ENCODE results near the gene PIGBOS1. TPM values are rescaled to one million over a fixed set of nuclear protein-coding genes. Genes with fewer than 3 reads are reported as not detected.
A peak's percentile ranks its signal among the peaks of the same experiment; 100 is the strongest.

The PIGBOS1 gene
- 7.4 TPM for total RNA-seq
- long read RNA-seq, partial matches to known transcripts, result 0 of 7 reads
- long read RNA-seq, other reads (novel, unspliced or antisense), result 5 of 7 reads

- DNase-seq (ENCODE audit: low spot score), result peak; percentile 93
- intact Hi-C loops (cut with DNase I), result no loop called here
Observed at GRCh38 chr15:55318588-55319494, at the start of gene PIGBOS1, which contains the start of gene PIGB. PIGBOS1 (minus strand) TSS chr15:55319123; CDS start chr15:55317792, 1,331 bp downstream. PIGB (plus strand) TSS chr15:55319222; CDS start chr15:55319251, 29 bp downstream.

GRCh38 chr15:55366981-55367380 lies 48.1 kb upstream of the PIGBOS1 start:
- DNase-seq (ENCODE audit: low spot score), result no peak

GRCh38 chr15:55362641-55363040 lies 43.7 kb upstream of the PIGBOS1 start:
- intact Hi-C loops (cut with DNase I), result no loop called here
- no peak for DNase-seq (ENCODE audit: low spot score)

More at GRCh38 chr15:55366981-55367380, 48.1 kb upstream of the PIGBOS1 start:
- intact Hi-C loops (cut with DNase I), result no loop called here

DNA sequence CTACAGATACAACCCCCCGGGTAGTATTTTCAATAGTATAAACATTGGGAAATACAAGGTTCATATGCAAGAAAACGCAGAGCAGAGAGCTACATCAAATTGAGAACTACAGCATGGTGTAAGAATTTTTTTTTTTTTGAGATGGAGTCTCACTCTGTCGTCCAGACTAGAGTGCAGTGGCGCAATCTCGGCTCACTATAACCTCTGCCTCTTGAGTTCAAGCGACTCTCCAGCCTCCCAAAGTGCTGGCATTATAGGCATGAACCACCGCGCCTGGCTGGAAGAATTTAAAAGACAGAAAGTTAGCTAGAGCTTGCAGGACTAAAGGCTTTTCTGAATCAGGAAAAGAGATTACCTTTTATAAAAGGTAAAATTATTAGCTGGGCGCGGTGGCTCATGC lies 42.1 kb upstream of the PIGBOS1 start:
- no peak for DNase-seq (ENCODE audit: low spot score)
- intact Hi-C loops (cut with DNase I), result no loop called here

DNA sequence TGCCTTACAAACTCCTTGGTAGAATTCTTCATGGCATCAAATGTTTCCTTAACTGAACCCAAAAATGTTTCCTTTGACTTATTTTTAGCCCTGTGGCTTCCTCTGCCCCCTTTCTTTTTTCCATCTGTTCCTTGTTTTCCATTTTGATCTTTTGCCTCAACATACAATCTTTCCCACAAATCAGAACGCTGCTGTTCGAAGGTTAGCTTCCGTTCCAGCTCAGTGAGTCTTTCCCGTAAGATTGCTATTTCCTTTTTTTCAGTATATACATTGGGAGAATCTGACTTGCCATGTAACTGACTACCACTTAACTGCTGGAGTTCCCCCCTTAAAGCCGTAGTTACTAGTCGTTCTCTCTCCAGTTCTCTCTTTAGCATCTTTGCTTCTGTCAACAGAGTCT lies 41.3 kb upstream of the PIGBOS1 start:
- intact Hi-C loops (cut with DNase I), result no loop called here

DNA sequence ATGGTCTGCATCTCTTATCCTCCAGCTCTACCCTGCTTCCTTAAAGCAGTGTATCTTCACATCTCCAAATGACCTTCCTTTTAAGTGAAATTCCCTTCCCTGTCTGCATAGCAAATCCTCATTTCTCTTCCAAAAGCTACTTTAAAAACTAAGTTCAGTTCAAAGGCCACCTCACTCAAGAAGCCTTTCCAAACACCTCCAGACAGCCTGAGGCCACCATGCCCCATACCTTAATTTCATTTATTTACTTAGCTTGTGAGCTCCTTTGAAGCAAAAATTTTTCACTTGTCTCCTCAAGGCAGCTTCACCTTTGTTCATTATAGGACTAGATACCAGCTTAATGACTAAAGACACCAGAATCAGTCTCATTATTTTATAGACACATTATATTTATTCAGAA lies 39.5 kb upstream of the PIGBOS1 start:
- DNase-seq (ENCODE audit: low spot score), result no peak

More for the DNA sequence above, 41.3 kb upstream of the PIGBOS1 start:
- DNase-seq (ENCODE audit: low spot score), result no peak

DNA sequence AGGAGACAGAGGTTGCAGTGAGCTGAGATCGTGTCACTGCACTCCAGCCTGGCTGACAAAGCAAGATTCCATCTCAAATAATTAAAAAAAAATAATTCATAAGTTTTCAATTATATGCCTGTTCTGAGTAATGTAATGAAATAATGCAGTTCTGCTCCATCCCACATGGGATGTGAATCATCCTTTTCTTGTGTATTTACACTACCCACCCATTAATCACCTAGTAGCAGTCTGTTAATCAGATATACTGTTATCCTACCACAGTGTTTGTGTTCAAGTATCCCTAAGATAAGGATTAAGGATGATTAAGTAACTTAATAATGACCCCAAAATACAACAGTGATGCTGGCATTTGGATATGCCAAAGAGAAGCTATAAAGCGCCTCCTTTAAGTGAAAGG lies 38.9 kb upstream of the PIGBOS1 start:
- intact Hi-C loops (cut with DNase I), result no loop called here
- no peak for DNase-seq (ENCODE audit: low spot score)

More for the DNA sequence above, 39.5 kb upstream of the PIGBOS1 start:
- intact Hi-C loops (cut with DNase I), result no loop called here

DNA sequence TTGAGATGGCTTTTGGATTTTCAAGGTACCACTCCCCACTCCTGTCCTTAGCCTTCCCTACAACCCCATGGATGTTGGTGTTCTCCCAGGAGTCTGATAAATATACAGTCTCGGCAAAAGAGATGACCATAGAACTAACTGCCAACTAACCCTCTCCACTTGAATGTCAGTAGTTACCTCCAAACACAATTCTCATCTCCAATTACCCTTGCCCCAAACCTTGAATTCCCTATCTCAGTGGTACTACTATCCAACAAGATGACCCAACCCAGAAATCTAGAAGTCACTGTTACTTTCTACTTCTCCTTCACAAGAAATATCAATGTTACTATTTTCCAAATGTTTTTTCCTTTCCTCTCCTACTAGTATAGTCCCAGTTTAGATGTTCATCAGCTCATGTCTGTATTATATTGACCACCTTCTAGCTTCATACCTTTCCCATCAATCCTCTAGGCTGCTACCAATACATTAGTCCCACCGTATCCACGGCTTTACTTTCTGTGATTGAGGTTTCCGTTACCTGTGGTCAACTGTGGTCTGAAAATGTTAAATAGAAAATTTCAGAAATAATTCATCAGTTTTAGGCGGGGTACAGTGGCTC lies 38.2 kb upstream of the PIGBOS1 start:
- intact Hi-C loops (cut with DNase I), result no loop called here
- DNase-seq (ENCODE audit: low spot score), result no peak

- intact Hi-C loops (cut with DNase I), result no loop called here
- DNase-seq (ENCODE audit: low spot score), result no peak
Observed at GRCh38 chr15:55353025-55353424, 34.1 kb upstream of the PIGBOS1 start.

GRCh38 chr15:55349282-55349681 lies 30.4 kb upstream of the PIGBOS1 start:
- intact Hi-C loops (cut with DNase I), result no loop called here
- no peak for DNase-seq (ENCODE audit: low spot score)

GRCh38 chr15:55348281-55348778 lies 29.4 kb upstream of the PIGBOS1 start:
- no peak for DNase-seq (ENCODE audit: low spot score)
- intact Hi-C loops (cut with DNase I), result no loop called here

GRCh38 chr15:55344206-55344605 lies 25.3 kb upstream of the PIGBOS1 start:
- intact Hi-C loops (cut with DNase I), result no loop called here

GRCh38 chr15:55343168-55343567 lies 24.2 kb upstream of the PIGBOS1 start:
- no peak for DNase-seq (ENCODE audit: low spot score)
- intact Hi-C loops (cut with DNase I), result no loop called here

More at GRCh38 chr15:55344206-55344605, 25.3 kb upstream of the PIGBOS1 start:
- DNase-seq (ENCODE audit: low spot score), result no peak

DNA sequence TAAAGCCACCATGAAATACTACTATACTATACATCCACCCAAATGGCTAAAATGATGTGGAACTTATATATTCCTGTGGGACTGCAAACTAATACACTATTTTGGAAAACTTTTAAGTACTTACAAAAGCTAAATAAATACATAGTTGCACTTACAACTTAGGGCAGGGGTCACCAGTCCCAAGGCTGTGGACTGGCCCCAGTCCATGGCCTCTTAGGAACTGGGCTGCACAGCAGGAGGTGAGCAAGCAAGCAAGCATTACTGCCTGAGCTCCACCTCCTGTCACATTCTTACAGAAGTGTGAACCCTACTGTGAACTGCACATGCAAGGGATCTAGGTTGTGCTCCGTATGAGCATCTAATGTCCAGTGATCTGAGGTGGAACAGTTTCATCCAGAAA lies 18.2 kb upstream of the PIGBOS1 start:
- DNase-seq (ENCODE audit: low spot score), result no peak
- intact Hi-C loops (cut with DNase I), result no loop called here

DNA sequence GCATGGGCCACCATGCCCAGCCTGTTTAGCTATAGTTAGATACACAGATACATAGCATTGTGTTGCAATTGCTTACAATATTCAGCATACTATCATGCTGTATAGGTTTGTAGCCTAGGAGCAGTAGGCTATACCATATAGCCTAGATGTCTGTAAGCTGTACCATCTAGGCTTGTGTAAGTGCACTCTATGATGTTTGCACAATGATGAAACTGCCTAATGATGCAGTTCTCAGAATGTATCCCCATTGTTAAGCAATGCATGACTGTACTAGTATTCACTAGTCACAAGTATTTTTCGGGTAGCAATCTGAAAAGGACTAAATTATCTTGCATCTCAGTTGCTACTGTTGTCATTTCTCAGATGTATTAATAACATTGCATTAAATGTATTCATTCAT lies 16.1 kb upstream of the PIGBOS1 start:
- DNase-seq (ENCODE audit: low spot score), result no peak
- intact Hi-C loops (cut with DNase I), result no loop called here

DNA sequence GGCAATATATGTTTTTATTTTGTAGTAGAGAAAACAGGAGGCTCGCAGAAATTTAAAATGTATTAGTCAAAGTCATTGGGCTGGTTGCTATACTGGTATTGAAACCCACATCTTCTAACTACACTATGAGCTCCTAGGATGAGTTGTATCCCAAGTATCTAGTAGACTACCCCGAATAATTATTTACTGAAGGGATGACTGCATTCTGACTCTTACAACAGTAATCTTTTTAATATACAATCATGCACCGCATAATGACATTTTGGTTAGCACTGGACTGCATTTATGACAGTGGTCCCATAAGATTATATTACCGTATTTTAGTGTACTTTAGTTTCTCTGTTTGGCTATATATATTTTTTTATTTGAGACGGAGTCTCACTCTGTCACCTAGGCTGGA lies 15.4 kb upstream of the PIGBOS1 start:
- no peak for DNase-seq (ENCODE audit: low spot score)
- intact Hi-C loops (cut with DNase I), result no loop called here

GRCh38 chr15:55327387-55327786 lies 8.5 kb upstream of the PIGBOS1 start:
- intact Hi-C loops (cut with DNase I), result no loop called here
- no peak for DNase-seq (ENCODE audit: low spot score)

- intact Hi-C loops (cut with DNase I), result no loop called here
- no peak for DNase-seq (ENCODE audit: low spot score)
Observed at GRCh38 chr15:55322467-55322866, 3.5 kb upstream of the PIGBOS1 start.

- no peak for DNase-seq (ENCODE audit: low spot score)
- intact Hi-C loops (cut with DNase I), result no loop called here
Observed at GRCh38 chr15:55320963-55321362, 2.0 kb upstream of the PIGBOS1 start.

GRCh38 chr15:55320238-55320550 lies 1.3 kb upstream of the PIGBOS1 start:
- intact Hi-C loops (cut with DNase I), result no loop called here

More at GRCh38 chr15:55320238-55320550, 1.3 kb upstream of the PIGBOS1 start:
- no peak for DNase-seq (ENCODE audit: low spot score)
